GM23338 (cell line): ENCODE measurements around the gene TMC3. TPM values are rescaled to one million over a fixed set of nuclear protein-coding genes. Genes with fewer than 3 reads are reported as not detected.

Source experiments
- ATAC-seq: fragments of 200-7000 bp; cut with Tn5 transposase; 3 replicates; pipeline ENCODE4 v1.9.1; 2020
- DNase-seq: peaks from one replicate; pipeline ENCODE4 v3.0.0-alpha.2; 2015; ENCODE audit warnings: low spot score
- H2AFZ ChIP-seq: fragments of 200-600 bp; sonication (generic); 2 replicates; pipeline ENCODE4 v1.8.0; 2016; ENCODE audit warnings: antibody characterized with exemption, mild to moderate bottlenecking, moderate library complexity
- H3F3A ChIP-seq: fragments of 200-600 bp; sonication (generic); replicated peaks from 2 replicates; pipeline ENCODE4 v1.8.0; 2017; ENCODE audit warnings: antibody characterized with exemption, mixed run types, low read depth
- H3K27ac ChIP-seq: fragments of 200-600 bp; sonication (generic); 2 replicates; pipeline ENCODE4 v1.6.1; 2016; ENCODE audit warnings: low read depth
- H3K27me3 ChIP-seq: fragments of 200-600 bp; sonication (generic); 2 replicates; pipeline ENCODE4 v1.8.0; 2016; ENCODE audit warnings: mild to moderate bottlenecking, mixed run types, moderate library complexity; ENCODE audit not compliant: insufficient read depth
- H3K36me3 ChIP-seq: fragments of 200-600 bp; sonication (generic); 2 replicates; pipeline ENCODE4 v1.8.0; 2016; ENCODE audit warnings: mild to moderate bottlenecking; ENCODE audit not compliant: insufficient read depth
- H3K4me1 ChIP-seq: fragments of 200-600 bp; sonication (generic); 2 replicates; pipeline ENCODE4 v1.8.0; 2016; ENCODE audit warnings: mild to moderate bottlenecking, moderate library complexity; ENCODE audit not compliant: insufficient read depth
- H3K4me2 ChIP-seq: fragments of 200-600 bp; sonication (generic); 2 replicates; pipeline ENCODE4 v1.7.1; 2017; ENCODE audit warnings: mixed run types
- H3K4me3 ChIP-seq: fragments of 200-600 bp; sonication (generic); 2 replicates; pipeline ENCODE4 v1.6.1; 2016; ENCODE audit warnings: mixed run types
- H3K79me2 ChIP-seq: fragments of 200-600 bp; sonication (generic); replicated peaks from 2 replicates; pipeline ENCODE4 v1.8.0; 2017; ENCODE audit warnings: mild to moderate bottlenecking; ENCODE audit not compliant: insufficient read depth
- H3K9me2 ChIP-seq: fragments of 200-600 bp; sonication (generic); 2 replicates; pipeline ENCODE4 v1.8.0; 2017; ENCODE audit not compliant: insufficient read depth
- H4K20me1 ChIP-seq: fragments of 200-600 bp; sonication (generic); replicated peaks from 2 replicates; pipeline ENCODE4 v1.8.0; 2017; ENCODE audit warnings: mild to moderate bottlenecking; ENCODE audit not compliant: insufficient read depth
- H3K27ac Mint-ChIP-seq: 2 replicates; pipeline ENCODE4 v1.8.0; 2020; ENCODE audit warnings: inconsistent platforms, mild to moderate bottlenecking, moderate library complexity, mixed read lengths
- H3K27me3 Mint-ChIP-seq: 3 replicates; pipeline ENCODE4 v1.8.0; 2022; ENCODE audit warnings: low read depth, mild to moderate bottlenecking, moderate library complexity, mixed read lengths, inconsistent platforms; ENCODE audit not compliant: insufficient read depth, poor library complexity
- H3K36me3 Mint-ChIP-seq: 3 replicates; pipeline ENCODE4 v1.8.0; 2021; ENCODE audit warnings: low read depth, mild to moderate bottlenecking, inconsistent platforms, moderate library complexity, mixed read lengths
- H3K4me1 Mint-ChIP-seq: 3 replicates; pipeline ENCODE4 v1.8.0; 2020; ENCODE audit warnings: mild to moderate bottlenecking, inconsistent platforms, mixed read lengths
- H3K4me3 Mint-ChIP-seq: 3 replicates; pipeline ENCODE4 v1.8.0; 2021; ENCODE audit warnings: moderate library complexity, mild to moderate bottlenecking, inconsistent platforms, mixed read lengths
- H3K9me3 Mint-ChIP-seq: 3 replicates; pipeline ENCODE4 v1.8.0; 2020; ENCODE audit warnings: moderate library complexity, mild to moderate bottlenecking, inconsistent platforms, mixed read lengths
- CREB1 ChIP-seq: fragments of 250-450 bp; sonication (Bioruptor Pico); IDR thresholded peaks from 2 replicates; pipeline ENCODE4 v1.5.0; 2020; ENCODE audit warnings: low read depth, mild to moderate bottlenecking, moderate library complexity
- EZH2 ChIP-seq: fragments of 200-600 bp; sonication (generic); IDR thresholded peaks from one replicate; pipeline ENCODE4 v1.8.0; 2017; ENCODE audit warnings: antibody characterized with exemption, mild to moderate bottlenecking, low read depth; ENCODE audit not compliant: unreplicated experiment
- EZH2phosphoT487 ChIP-seq: fragments of 200-600 bp; sonication (generic); IDR thresholded peaks from one replicate; pipeline ENCODE4 v1.8.1; 2018; ENCODE audit warnings: antibody characterized with exemption; ENCODE audit not compliant: unreplicated experiment
- NANOG ChIP-seq: IDR thresholded peaks from 2 replicates; pipeline ENCODE4 v1.6.1; 2016; ENCODE audit warnings: antibody characterized with exemption, borderline replicate concordance
- POLR2AphosphoS5 ChIP-seq: IDR thresholded peaks from 2 replicates; pipeline ENCODE4 v1.6.1; 2016; ENCODE audit warnings: antibody characterized with exemption, low read depth
- STAT1 ChIP-seq: IDR thresholded peaks from one replicate; pipeline ENCODE4 v1.6.1; 2016; ENCODE audit warnings: antibody characterized with exemption; ENCODE audit not compliant: unreplicated experiment
- polyA plus RNA-seq: library from polyadenylated mRNA; unstranded; fragments of >200 nt; fragmentation: Nextera tagmentation; extraction: Ambion mirVana; gene quantifications from 2 replicates; pipeline ENCODE4 v1.2.1, GENCODE V29; 2016
- total RNA-seq: library from RNA; depleted of rRNA; stranded (reverse); fragments of >200 nt; shearing (Covaris generic); gene quantifications from 2 replicates; pipeline ENCODE4 v1.2.3, GENCODE V29; 2014
- TF ChIP-seq, protein P1 (sequence below): IDR thresholded peaks from one replicate; pipeline ENCODE4 v1.6.1; 2018; ENCODE audit warnings: antibody characterized with exemption; ENCODE audit not compliant: unreplicated experiment
- TF ChIP-seq, protein P2 (sequence below): fragments of 250-450 bp; sonication (Bioruptor Pico); IDR thresholded peaks from 2 replicates; pipeline ENCODE4 v1.5.0; 2020; ENCODE audit warnings: mild to moderate bottlenecking, moderate library complexity

The TMC3 gene
- total and polyA plus RNA-seq, 2 experiments from 2014 or later = 0.10 TPM; not detected in 1

DNA sequence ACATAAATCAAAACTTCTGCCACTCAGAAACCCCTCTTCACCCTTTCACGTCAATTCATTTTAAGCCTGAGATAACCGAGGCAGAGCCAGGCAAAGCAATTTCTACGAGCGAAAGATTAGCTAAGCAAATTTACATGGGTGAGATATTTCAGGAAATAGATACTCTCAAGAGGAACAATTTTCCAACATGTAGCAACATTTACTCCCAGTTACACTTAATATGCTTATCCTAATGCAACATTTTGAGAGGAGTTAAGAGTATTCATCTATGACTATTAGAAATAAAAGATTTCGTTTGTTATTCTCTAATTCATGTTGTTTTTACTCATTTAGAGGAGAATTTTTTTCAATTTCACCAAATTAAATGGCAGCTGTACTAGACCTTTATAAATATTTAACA is 837 bp downstream of the TMC3 start:
- H2AFZ ChIP-seq = no peak overlapping the region
- H3K27ac Mint-ChIP-seq = no peak overlapping the region
- H3K9me2 ChIP-seq = 0 out of 2 replicates have a peak, but pooled peaks cover 3% of the 10 kb centered on the region
- H3K27me3 Mint-ChIP-seq = peaks cover 2% of the 10 kb centered on the region
- H3K79me2 ChIP-seq = no peaks in the 10 kb centered on the region
- no peak overlapping the region for H3K27ac ChIP-seq
- H3K27me3 ChIP-seq = no peaks in the 10 kb centered on the region
- H3K4me2 ChIP-seq = no peak overlapping the region
- no peaks in the 10 kb centered on the region for H3K36me3 Mint-ChIP-seq
- H3K4me3 Mint-ChIP-seq = no peak overlapping the region
- H3K4me1 Mint-ChIP-seq = no peaks in the 10 kb centered on the region; the same call in 2 of the 3 replicates
- TF ChIP-seq CREB1 (CRISPR knock-in tag) (no peak), EZH2phosphoT487 (no peak), EZH2 (no peak), STAT1 (no peak), POLR2AphosphoS5 (no peak), NANOG (no peak)
- TF ChIP-seq, protein P1, sequence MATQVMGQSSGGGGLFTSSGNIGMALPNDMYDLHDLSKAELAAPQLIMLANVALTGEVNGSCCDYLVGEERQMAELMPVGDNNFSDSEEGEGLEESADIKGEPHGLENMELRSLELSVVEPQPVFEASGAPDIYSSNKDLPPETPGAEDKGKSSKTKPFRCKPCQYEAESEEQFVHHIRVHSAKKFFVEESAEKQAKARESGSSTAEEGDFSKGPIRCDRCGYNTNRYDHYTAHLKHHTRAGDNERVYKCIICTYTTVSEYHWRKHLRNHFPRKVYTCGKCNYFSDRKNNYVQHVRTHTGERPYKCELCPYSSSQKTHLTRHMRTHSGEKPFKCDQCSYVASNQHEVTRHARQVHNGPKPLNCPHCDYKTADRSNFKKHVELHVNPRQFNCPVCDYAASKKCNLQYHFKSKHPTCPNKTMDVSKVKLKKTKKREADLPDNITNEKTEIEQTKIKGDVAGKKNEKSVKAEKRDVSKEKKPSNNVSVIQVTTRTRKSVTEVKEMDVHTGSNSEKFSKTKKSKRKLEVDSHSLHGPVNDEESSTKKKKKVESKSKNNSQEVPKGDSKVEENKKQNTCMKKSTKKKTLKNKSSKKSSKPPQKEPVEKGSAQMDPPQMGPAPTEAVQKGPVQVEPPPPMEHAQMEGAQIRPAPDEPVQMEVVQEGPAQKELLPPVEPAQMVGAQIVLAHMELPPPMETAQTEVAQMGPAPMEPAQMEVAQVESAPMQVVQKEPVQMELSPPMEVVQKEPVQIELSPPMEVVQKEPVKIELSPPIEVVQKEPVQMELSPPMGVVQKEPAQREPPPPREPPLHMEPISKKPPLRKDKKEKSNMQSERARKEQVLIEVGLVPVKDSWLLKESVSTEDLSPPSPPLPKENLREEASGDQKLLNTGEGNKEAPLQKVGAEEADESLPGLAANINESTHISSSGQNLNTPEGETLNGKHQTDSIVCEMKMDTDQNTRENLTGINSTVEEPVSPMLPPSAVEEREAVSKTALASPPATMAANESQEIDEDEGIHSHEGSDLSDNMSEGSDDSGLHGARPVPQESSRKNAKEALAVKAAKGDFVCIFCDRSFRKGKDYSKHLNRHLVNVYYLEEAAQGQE = no peak
- TF ChIP-seq, protein P2, sequence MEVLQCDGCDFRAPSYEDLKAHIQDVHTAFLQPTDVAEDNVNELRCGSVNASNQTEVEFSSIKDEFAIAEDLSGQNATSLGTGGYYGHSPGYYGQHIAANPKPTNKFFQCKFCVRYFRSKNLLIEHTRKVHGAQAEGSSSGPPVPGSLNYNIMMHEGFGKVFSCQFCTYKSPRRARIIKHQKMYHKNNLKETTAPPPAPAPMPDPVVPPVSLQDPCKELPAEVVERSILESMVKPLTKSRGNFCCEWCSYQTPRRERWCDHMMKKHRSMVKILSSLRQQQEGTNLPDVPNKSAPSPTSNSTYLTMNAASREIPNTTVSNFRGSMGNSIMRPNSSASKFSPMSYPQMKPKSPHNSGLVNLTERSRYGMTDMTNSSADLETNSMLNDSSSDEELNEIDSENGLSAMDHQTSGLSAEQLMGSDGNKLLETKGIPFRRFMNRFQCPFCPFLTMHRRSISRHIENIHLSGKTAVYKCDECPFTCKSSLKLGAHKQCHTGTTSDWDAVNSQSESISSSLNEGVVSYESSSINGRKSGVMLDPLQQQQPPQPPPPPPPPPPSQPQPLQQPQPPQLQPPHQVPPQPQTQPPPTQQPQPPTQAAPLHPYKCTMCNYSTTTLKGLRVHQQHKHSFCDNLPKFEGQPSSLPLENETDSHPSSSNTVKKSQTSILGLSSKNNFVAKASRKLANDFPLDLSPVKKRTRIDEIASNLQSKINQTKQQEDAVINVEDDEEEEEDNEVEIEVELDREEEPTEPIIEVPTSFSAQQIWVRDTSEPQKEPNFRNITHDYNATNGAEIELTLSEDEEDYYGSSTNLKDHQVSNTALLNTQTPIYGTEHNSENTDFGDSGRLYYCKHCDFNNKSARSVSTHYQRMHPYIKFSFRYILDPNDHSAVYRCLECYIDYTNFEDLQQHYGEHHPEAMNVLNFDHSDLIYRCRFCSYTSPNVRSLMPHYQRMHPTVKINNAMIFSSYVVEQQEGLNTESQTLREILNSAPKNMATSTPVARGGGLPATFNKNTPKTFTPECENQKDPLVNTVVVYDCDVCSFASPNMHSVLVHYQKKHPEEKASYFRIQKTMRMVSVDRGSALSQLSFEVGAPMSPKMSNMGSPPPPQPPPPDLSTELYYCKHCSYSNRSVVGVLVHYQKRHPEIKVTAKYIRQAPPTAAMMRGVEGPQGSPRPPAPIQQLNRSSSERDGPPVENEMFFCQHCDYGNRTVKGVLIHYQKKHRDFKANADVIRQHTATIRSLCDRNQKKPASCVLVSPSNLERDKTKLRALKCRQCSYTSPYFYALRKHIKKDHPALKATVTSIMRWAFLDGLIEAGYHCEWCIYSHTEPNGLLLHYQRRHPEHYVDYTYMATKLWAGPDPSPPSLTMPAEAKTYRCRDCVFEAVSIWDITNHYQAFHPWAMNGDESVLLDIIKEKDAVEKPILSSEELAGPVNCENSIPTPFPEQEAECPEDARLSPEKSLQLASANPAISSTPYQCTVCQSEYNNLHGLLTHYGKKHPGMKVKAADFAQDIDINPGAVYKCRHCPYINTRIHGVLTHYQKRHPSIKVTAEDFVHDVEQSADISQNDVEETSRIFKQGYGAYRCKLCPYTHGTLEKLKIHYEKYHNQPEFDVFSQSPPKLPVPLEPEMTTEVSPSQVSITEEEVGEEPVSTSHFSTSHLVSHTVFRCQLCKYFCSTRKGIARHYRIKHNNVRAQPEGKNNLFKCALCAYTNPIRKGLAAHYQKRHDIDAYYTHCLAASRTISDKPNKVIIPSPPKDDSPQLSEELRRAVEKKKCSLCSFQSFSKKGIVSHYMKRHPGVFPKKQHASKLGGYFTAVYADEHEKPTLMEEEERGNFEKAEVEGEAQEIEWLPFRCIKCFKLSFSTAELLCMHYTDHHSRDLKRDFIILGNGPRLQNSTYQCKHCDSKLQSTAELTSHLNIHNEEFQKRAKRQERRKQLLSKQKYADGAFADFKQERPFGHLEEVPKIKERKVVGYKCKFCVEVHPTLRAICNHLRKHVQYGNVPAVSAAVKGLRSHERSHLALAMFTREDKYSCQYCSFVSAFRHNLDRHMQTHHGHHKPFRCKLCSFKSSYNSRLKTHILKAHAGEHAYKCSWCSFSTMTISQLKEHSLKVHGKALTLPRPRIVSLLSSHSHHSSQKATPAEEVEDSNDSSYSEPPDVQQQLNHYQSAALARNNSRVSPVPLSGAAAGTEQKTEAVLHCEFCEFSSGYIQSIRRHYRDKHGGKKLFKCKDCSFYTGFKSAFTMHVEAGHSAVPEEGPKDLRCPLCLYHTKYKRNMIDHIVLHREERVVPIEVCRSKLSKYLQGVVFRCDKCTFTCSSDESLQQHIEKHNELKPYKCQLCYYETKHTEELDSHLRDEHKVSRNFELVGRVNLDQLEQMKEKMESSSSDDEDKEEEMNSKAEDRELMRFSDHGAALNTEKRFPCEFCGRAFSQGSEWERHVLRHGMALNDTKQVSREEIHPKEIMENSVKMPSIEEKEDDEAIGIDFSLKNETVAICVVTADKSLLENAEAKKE (CRISPR knock-in tag) = no peak
- ATAC-seq = no peak
- H4K20me1 ChIP-seq = no peaks in the 10 kb centered on the region
- H3K9me3 Mint-ChIP-seq = no peaks in the 10 kb centered on the region
- H3K4me1 ChIP-seq = no peaks in the 10 kb centered on the region
- no peaks in the 10 kb centered on the region for H3F3A ChIP-seq
- H3K36me3 ChIP-seq = no peaks in the 10 kb centered on the region
- DNase-seq = no peak
- H3K4me3 ChIP-seq = no peak overlapping the region
